ENCODE data around the gene GPR62. TPM values are rescaled to one million over a fixed set of nuclear protein-coding genes. Genes with fewer than 3 reads are reported as not detected.

The GPR62 gene
- total RNA-seq, 1 experiment from 2014 or later, result not detected

DNA sequence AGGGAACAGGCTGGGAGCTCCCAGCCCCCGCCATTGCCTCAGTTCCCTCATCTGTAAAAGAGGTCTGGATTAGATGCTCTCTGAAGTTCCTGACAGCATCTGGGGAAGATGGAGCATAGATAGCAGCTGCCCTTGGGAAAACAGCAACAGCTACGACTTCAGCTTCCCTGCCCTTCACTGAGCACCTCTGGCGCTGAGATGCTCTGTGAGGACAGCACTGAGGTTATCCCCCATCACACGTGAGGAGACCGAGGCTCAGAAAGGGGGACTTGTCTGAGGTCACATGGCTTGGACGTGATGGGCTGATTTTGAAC, 51.6 kb downstream of the GPR62 start:
- no peaks in the 10 kb centered on the region for H3K4me1 ChIP-seq (replicated peaks)
- no peak overlapping the region for H3K27ac ChIP-seq

More for the DNA sequence above, 51.6 kb downstream of the GPR62 start:
- Histone ChIP-seq H3K36me3 (no peaks in the 10 kb centered on the region), H3K27me3 (replicated peaks) (no peaks in the 10 kb centered on the region), H3K9me3 (replicated peaks) (no peaks in the 10 kb centered on the region), H3K4me3 (no peak overlapping the region)
- no peak for DNase-seq (ENCODE audit: low read depth in 1 of 2, low spot score in 2 of 2)

Other genes starting within 250 kb of the GPR62 start
- 0.03 TPM in 1 of 2 replicates, not detected in the other for gene GRM2, start 248.3 kb upstream of the GPR62 start, total RNA-seq (2014; rRNA removed; shearing (Covaris generic))
- not detected in 2 replicates for gene IQCF6, start 176.1 kb upstream of the GPR62 start, total RNA-seq (2014; rRNA removed; shearing (Covaris generic))
- not detected in 2 replicates for gene IQCF2, start 93.8 kb upstream of the GPR62 start, total RNA-seq (2014; rRNA removed; shearing (Covaris generic))
- gene IQCF5, start 79.8 kb upstream of the GPR62 start, total RNA-seq (2014; rRNA removed; shearing (Covaris generic)), result not detected in 2 replicates
- not detected in 2 replicates for gene IQCF1, start 52.0 kb upstream of the GPR62 start, total RNA-seq (2014; rRNA removed; shearing (Covaris generic))
- gene RRP9, start 13.5 kb upstream of the GPR62 start, total RNA-seq (2014; rRNA removed; shearing (Covaris generic)), result 41.0 and 45.5 TPM in 2 replicates
- gene PARP3, start 13.0 kb upstream of the GPR62 start, total RNA-seq (2014; rRNA removed; shearing (Covaris generic)), result 14.7 and 17.9 TPM in 2 replicates
- gene PCBP4, start 12.1 kb downstream of the GPR62 start, total RNA-seq (2014; rRNA removed; shearing (Covaris generic)), result 75.3 and 138 TPM in 2 replicates
- gene ABHD14B, start 18.7 kb downstream of the GPR62 start, total RNA-seq (2014; rRNA removed; shearing (Covaris generic)), result 26.6 and 31.0 TPM in 2 replicates
- 2.3 and 13.2 TPM in 2 replicates for gene ABHD14A, start 19.7 kb downstream of the GPR62 start, total RNA-seq (2014; rRNA removed; shearing (Covaris generic))
- gene ACY1, start 28.2 kb downstream of the GPR62 start, total RNA-seq (2014; rRNA removed; shearing (Covaris generic)), result 11.0 and 19.0 TPM in 2 replicates
- 462 and 868 TPM in 2 replicates for gene RPL29, start 40.5 kb downstream of the GPR62 start, total RNA-seq (2014; rRNA removed; shearing (Covaris generic))
- gene DUSP7, start 101.2 kb downstream of the GPR62 start, total RNA-seq (2014; rRNA removed; shearing (Covaris generic)), result 7.9 and 13.3 TPM in 2 replicates
- gene POC1A, start 199.0 kb downstream of the GPR62 start, total RNA-seq (2014; rRNA removed; shearing (Covaris generic)), result 12.8 and 14.2 TPM in 2 replicates
- 26.6 and 44.8 TPM in 2 replicates for gene ALAS1, start 242.8 kb downstream of the GPR62 start, total RNA-seq (2014; rRNA removed; shearing (Covaris generic))

Data from SJSA1 (cell line).